ENCODE data around the gene COL4A1. TPM values are rescaled to one million over a fixed set of nuclear protein-coding genes. Genes with fewer than 3 reads are reported as not detected.

Gene COL4A1
- total RNA-seq, 1 donor from 2014 or later = 178 TPM

GRCh38 chr13:110308656-110309359 is 1.9 kb upstream of the COL4A1 start:
- DNase-seq (ENCODE audit: extremely low spot score in 2 of 2) = no peak
- Histone ChIP-seq H3K36me3 (no peaks in the 10 kb centered on the region), H3K9me3 (no peaks in the 10 kb centered on the region), H3K4me3 (peak overlapping the region; percentile 66 to 84), H3K4me1 (peaks cover 57% of the 10 kb centered on the region), H3K27ac (peak overlapping the region; percentile 95), H3K27me3 (no peaks in the 10 kb centered on the region)
- TF ChIP-seq CTCF (IDR thresholded peaks at IDR 0.05) (no peak), POLR2A (IDR thresholded peaks at IDR 0.05) (no peak), POLR2AphosphoS5 (IDR thresholded peaks at IDR 0.05; ENCODE audit: insufficient read depth in 1 of 2, low read depth in 1 of 2) (peak in 1 of 2 donors; percentile 48)
- intact Hi-C loops (cut with DNase I) = loop anchor here (5.0 kb wide), 2 partner anchors 62 to 88 kb away; no protein-coding TSS in a partner anchor

GRCh38 chr13:110307767-110308655 is 1.1 kb upstream of the COL4A1 start:
- Histone ChIP-seq H3K9me3 (no peaks in the 10 kb centered on the region), H3K27ac (peak overlapping the region; percentile 95), H3K4me1 (peaks cover 58% of the 10 kb centered on the region), H3K4me3 (peak overlapping the region; percentile 66 to 84), H3K27me3 (no peaks in the 10 kb centered on the region), H3K36me3 (no peaks in the 10 kb centered on the region)
- intact Hi-C loops (cut with DNase I) = loop anchor here (5.0 kb wide), 2 partner anchors 61 to 89 kb away; no protein-coding TSS in a partner anchor
- peak in 1 of 2 donors; percentile 87 for DNase-seq (ENCODE audit: extremely low spot score in 2 of 2)
- peak in 1 of 2 donors; percentile 50 for TF ChIP-seq POLR2AphosphoS5 (IDR thresholded peaks at IDR 0.05; ENCODE audit: insufficient read depth in 1 of 2, low read depth in 1 of 2)
- TF ChIP-seq CTCF (IDR thresholded peaks at IDR 0.05) = no peak

GRCh38 chr13:110306340-110306959 is 507 bp downstream of the COL4A1 start:
- intact Hi-C loops (cut with DNase I) = loop anchor here (1.0 to 5.0 kb wide), 3 partner anchors 59 to 104 kb away; no protein-coding TSS in a partner anchor
- DNase-seq (ENCODE audit: extremely low spot score in 2 of 2) = no peak
- H3K9me3 ChIP-seq = no peaks in the 10 kb centered on the region

GRCh38 chr13:110305949-110306339 is 1.0 kb downstream of the COL4A1 start:
- no peaks in the 10 kb centered on the region for H3K27me3 ChIP-seq
- peaks cover 48% of the 10 kb centered on the region for H3K4me1 ChIP-seq
- H3K4me3 ChIP-seq = peak overlapping the region; percentile 66 to 84
- no peak for DNase-seq (ENCODE audit: extremely low spot score in 2 of 2)
- H3K9me3 ChIP-seq = no peaks in the 10 kb centered on the region
- H3K36me3 ChIP-seq = no peaks in the 10 kb centered on the region
- peak overlapping the region; percentile 95 for H3K27ac ChIP-seq
- intact Hi-C loops (cut with DNase I) = loop anchor here (1.0 to 5.0 kb wide), 3 partner anchors 59 to 104 kb away; no protein-coding TSS in a partner anchor
- TF ChIP-seq CTCF (IDR thresholded peaks at IDR 0.05) (no peak), POLR2A (IDR thresholded peaks at IDR 0.05) (no peak), POLR2AphosphoS5 (IDR thresholded peaks at IDR 0.05; ENCODE audit: insufficient read depth in 1 of 2, low read depth in 1 of 2) (no peak)

More at GRCh38 chr13:110306340-110306959, 507 bp downstream of the COL4A1 start:
- peak overlapping the region; percentile 66 to 84 for H3K4me3 ChIP-seq
- no peaks in the 10 kb centered on the region for H3K27me3 ChIP-seq
- peaks cover 48% of the 10 kb centered on the region for H3K4me1 ChIP-seq
- peak overlapping the region; percentile 95 for H3K27ac ChIP-seq
- H3K36me3 ChIP-seq = no peaks in the 10 kb centered on the region
- TF ChIP-seq POLR2AphosphoS5 (IDR thresholded peaks at IDR 0.05; ENCODE audit: insufficient read depth in 1 of 2, low read depth in 1 of 2) = peak in 1 of 2 donors; percentile 53
- no peak for TF ChIP-seq POLR2A (IDR thresholded peaks at IDR 0.05)

GRCh38 chr13:110305544-110305943 is 1.4 kb downstream of the COL4A1 start:
- DNase-seq (ENCODE audit: extremely low spot score in 2 of 2) = no peak
- Histone ChIP-seq H3K27me3 (no peaks in the 10 kb centered on the region), H3K27ac (peak overlapping the region; percentile 95), H3K4me3 (peak overlapping the region; percentile 66 to 84), H3K36me3 (no peaks in the 10 kb centered on the region), H3K9me3 (no peaks in the 10 kb centered on the region), H3K4me1 (peaks cover 46% of the 10 kb centered on the region)
- TF ChIP-seq POLR2AphosphoS5 (IDR thresholded peaks at IDR 0.05; ENCODE audit: insufficient read depth in 1 of 2, low read depth in 1 of 2) = no peak
- intact Hi-C loops (cut with DNase I) = loop anchor here (5.0 kb wide), 2 partner anchors 58 to 92 kb away; no protein-coding TSS in a partner anchor

Measured in vagina (tissue), 2 donors.